Stimulated activated CD4-positive, alpha-beta T cell treated with anti-CD3 and anti-CD28 coated beads, Interleukin-2, amount 100 ng/mL, for 24 hours (primary cell): ENCODE results near the gene SRC.
"Not testable (repeated sequence)": the region's sequence is repeated elsewhere in the genome, so short reads cannot be mapped to it uniquely, and the experiment has no call there.

ENCODE experiments used
- DNase-seq, 2 donors: peaks; one replicate each; pipeline ENCODE4 v3.0.0-alpha.2; 2020

SRC gene

DNA sequence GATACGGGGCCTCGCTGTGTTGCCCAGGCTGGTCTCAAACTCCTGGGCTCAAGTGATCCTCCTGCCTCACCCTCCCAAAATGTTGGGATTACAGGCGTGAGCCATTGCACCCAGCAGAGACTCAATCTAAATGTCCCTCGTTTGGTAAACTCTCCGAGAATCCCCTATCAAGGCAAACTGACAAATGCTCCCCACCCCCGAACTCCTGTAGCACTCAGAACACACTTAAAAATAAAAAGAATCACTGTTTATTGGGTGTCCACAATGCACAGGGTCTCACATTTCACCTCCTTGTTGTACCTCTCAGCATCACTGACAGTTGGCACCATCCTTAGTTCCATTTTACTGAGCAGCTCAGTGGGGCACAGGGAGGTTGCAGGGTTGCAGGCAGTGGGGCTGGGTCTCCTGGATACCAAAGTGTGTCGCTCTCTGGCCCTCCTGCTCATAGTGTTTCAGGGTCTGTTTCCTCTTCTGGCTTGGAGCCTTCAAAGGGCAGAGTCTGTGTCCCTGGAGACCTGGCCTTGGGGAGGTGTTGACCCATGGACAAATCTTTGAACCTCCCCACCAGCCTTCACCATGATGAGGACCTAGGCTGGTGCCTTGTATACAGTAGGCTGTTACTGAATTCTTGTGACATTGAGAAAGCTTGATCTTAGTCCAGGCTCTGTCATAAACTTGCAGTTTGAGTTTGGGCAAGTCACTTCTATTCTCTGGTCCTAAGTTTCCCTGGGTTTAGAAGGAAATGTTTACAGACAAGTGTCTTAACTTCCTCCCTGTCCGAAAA is 8.5 kb upstream of the SRC start:
- no peak for DNase-seq

DNA sequence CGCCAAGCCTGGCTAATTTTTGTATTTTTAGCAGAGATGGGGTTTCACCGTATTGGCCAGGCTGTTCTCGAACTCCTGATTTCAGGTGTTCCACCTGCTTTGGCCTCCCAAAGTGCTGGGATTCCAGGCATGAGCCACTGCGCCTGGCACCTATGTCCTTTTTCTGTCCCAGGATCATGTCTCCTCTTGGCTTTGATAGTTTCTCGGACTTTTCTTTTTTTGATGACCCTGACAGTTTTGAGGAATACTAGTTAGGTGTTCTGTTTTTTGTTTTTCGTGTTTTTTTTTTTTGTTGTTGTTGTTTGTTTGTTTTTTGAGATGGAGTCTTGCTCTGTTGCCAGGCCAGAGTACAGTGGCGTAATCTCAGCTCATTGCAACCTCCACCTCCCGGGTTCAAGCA is 7.6 kb upstream of the SRC start:
- DNase-seq = not testable (repeated sequence)

DNA sequence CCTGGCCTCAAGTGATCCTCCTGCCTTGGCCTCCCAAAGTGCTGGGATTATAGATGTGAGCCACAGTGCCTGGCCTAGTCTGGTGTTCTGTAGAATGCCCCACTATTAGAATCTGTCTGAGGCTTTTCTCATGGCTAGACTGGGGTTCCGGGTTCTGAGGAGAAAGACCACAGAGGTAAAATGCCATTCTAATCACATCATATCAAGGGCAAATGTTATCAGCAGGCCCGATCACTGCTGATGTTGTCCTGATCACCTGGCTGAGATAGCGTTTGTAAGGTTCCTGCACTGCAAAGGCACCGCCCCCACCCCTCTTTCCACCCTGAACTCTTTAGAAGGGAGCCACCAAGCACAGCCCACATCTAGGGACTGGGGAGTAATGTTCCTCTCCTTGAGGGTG is 6.7 kb upstream of the SRC start:
- DNase-seq = no peak

DNA sequence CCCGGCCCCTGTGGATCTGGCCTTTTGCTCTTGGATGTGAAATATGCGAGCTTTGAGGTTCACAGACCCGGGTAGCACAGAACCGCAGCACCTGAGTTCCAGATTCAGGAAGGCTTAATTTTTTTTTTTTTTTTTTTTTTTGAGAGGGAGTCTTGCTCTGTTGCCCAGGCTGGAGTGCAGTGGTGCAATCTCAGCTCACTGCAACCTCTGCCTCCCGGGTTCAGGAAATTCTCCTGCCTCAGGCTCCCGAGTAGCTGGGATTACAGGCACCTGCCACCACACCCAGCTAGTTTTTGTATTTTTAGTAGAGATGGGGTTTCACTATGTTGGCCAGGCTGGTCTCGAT is 6.2 kb upstream of the SRC start:
- DNase-seq = not testable (repeated sequence)

DNA sequence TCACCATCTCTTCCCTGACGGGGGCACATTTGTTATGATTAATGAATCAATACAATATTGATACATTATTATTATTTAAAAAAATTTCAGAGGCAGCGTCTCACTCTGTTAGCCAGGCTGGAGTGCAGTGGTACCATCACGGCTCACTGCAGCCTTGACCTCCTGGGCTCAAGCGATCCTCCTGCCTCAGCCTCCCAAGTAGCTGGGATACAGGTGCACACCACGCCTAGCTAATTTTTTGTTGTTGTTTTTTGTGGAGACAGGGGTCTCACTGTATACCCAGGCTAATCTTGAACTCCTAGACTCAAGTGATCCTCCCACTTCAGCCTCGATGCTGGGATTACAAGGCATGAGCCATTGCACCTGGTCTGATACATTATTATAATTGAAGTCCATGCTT is 4.9 kb upstream of the SRC start:
- no peak for DNase-seq

DNA sequence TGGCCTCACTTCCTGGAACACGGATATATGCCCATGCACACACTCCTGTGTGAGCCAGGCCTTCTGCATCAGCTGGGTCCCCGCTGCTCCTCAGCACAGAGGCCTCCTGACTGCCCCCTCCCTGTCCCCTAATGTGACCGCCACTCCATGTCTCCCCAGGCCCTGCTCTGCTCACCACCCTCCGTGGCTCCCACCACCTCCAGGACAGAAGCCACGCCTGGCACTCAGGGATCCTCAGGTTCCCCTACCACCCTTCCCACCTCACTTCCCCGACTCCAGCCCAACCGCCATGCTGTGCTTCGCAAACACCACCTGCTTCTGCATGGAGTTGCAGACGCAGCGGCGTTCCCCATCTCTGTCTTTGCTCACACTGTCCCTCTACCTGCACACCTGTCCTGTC is 4.3 kb upstream of the SRC start:
- DNase-seq = no peak

DNA sequence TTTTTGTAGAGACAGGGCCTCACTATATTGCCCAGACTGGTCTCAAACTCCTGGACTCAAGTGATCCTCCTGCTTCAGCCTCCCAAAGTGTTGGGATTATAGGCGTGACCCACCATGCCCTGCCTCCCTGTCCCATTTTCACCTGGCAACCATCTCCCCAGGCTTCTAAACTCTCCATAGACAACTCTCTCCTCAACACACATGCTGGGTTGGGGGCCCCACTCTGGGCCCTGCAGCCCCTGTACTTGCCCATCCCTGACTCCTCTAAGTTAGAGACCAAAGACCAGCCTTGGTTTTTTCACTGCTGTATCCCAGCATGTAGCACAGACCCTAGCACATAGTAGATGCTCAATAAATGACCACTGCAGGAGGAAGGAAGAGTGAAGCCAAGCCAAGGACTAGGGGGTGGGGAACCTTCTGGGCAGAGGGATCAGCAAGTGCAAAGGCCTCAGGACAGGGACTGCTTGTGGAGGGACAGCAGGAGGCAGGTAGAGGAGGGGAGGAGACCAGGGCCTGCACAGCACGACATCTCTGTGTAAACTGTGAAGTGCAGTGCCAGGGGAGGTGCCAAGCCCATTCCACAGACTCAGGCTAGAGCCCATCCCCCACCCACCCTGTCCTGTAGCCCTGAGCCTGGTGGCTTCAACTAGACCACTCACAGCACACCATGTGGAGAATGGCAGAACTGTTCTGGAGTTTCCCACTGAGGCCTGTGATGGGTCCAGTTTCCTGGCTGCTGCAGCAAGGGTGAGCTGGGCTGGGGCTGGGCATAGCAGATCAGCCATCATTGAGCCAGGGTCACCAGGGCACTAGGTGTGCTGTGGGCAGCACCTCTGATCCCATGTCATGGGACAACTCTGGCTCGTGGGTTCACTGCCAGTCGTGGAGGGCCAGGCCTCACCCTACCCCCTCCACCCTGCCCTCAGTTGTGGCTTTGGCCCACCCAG is 3.4 kb upstream of the SRC start:
- DNase-seq = no peak

DNA sequence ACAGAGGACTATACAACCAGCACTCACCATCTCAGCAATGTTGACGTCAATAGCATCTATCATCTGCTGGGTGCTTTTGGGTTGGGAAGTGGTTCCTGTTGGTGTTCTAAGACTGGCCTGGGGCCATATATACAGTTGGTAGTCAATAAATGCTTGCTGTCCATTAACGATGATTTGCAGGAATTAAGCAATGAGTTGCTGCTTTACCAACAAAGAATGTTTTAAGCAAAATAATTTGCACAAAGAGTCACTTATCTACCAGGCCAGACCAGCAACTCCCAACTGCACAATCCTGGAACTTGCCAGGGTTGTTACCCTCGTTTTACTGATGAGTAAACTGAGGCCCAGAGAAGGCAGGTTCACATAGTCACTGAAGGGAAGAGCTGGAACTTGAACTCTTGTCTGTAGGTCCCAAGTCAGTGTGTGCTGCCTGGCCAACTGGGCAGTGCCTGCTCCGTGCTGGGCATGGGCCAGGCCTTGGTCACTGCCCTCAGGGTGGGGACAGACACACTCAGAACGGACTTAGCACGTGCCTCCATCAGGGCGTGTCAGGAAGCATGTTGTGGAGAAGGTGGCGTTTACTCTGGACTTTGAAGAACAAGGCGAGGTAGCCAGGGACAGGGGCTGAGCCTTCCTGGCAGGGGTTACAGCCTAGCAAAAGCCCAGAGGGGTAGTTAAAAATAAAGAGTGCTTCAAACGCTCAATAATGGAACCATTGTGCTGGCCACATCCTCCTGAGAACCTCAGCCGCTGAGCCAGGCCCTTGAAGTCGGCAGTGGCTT is 2.5 kb upstream of the SRC start:
- DNase-seq = no peak

DNA sequence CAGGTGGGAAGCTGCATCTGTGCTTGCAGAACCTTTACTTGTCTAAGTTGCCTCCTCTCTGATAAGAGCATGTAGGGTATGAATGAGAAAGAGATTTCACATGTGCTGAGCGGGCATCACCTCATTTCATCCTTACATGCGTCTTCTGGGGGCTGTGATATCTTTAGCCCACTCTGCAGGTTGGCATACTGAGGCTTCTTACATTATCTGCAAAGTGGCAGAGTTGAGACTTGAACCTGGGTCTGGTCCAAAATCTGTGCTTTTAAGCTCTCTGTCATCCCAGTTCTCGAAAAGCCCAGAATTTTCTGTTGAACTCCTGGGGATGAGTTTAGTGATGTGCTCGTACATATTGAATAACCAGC is 2.0 kb upstream of the SRC start:
- DNase-seq = no peak

DNA sequence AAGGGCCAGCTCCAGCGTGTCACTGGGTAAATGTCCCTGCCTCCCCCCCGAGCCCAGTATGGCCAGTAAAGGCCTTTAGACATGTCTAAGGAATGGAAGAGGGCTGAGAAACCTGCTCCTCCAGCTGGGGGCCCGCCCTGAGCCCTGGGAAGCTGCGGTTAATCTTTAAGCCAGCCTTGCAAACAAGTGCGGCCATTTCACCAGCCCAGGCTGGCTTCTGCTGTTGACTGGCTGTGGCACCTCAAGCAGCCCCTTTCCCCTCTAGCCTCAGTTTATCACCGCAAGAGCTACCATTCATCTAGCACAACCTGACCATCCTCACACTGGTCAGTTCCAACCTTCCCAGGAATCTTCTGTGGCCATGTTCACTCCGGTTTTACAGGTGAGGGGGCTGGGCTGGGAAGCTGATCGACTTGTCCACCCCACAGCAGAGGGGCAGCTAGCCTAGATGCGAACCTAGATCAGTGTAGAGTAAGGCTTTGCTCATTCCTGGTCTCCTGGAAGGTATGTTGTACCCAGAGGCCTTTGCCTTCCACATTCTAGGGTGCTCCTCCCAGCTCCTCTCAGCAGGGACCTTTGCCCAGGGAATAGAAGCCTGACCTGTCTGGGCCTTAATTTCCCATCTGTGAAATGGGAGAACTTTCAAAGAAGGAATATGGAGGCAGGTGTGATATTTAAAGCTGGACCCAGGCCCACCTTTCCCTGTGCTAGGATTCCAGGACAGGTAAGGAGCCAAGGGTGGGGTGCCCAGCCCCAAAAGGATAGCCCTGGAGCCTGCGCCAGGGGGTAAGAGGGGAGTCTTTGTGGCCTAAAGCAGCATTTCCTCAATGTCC is 1.2 kb upstream of the SRC start:
- DNase-seq = no peak

DNA sequence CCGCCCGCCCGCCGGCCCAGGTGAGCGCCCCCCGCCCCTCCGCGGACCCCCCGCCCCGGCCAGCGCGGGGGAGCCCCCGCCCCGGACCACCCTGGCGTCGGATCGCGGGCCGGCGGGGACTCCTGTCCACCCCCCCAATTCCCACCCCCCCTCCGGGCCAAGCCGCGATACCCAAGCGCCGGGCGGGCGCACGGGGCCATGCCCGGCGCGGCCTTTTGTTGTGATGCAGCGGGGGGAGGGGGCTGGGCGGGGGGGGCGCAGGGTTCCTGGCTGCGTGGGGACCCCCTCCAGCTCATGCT is 245 bp downstream of the SRC start:
- no peak for DNase-seq

DNA sequence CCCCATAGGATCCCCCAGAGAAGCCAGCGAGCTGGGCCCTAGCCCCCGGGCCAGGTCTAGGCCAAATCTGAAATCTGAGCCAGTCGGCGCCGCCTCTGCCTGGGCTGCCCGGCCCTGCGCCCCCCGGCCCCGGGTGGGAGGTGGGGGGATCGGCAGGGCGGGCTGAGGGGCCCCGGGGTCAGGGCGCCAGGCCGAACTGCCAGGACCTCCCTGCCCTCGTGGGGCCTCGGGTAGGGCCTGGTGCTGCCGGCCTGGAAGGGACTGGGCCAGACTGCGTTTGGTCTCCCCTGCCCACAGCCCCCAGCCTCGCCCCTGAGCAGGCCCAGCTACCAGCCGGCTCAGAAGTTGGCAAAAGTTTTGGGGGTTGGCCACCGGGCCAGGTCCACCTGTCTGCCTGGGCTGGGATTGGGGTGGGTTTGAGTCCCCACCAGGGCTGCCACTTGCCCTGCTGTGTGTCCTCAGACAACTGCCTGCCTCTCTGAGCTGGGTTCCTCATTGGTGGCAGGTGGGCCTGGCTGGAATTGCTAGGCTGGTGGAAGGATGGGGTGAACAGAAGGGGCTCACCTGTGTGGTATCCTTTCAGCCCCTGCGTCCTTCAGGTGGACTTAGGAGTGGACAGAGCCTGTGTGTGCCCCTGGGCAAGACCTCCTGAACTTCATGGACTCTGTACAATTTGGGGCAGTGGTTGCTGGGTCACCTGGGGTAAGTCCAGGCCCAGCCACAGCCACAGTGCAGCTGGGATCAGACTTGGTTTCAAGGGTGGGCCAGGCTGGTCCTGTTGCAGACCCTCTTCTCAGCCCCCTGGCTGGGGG is 801 bp downstream of the SRC start:
- DNase-seq = no peak

DNA sequence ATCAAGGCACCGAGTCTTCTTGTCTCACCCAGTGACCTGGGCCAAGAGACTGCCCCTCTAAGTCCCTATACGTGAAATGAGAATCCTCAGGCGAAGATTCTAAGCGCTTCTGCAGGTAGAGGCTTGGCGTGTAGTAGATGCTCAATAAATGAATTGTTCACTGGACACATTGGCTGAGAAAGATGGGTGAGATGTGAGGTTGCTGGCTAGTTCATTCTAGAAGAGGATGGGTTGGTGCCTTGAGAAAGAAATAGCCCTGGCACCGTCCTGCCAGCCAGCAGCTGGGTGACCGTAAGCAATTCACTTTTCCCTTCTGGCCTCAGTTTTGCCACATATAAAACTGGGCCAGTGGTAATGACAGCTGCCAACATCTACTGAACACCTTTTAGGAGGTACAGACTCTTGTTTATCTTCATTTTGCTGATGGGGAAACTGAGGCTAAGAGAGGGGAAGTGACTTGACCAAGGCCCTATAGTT is 1.4 kb downstream of the SRC start:
- no peak for DNase-seq

DNA sequence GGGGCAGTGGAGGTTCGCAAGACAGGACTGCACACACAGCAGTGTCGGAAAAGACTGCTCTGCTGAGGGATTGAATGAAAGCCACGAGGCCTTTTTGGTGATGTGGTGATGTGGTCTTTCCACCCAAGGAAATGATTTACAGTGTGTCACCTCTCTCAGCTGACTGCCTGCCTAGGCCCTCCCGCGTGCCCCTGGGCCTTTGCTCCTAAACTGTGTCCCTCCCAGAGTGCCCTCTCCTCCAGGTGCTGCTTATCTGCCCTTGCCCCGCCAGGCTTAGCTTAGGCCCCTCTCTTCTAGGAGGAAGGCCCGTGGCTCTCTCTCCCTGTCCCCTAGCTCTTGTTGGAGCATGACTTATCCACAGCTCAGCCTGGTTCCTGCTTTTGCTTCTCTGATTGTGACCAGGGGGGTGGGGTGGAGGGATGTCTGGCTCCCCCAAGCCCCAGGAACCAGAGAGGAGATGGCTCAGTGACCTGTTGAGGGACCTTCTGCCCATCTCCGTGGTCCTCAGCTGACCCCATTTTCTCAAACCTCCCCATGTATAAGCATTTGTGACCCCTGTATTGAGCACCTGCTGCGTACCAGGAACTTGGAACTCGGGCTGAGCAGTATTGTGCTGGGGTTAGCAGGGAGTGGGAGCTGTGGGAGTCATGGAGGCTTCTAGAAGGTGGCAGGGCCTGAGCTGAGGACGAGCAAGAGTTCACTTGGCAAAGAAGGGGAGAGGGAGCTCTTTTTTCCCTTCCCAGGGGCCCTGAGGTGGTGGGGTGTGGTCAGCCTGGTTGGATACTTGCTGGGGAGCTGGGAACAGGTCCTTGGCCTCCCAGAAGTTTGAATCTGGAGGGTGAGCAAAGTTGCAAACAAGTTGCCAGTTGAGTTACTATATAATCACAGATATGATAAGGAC is 2.2 kb downstream of the SRC start:
- DNase-seq = peak in 1 of 2 donors; percentile 29

DNA sequence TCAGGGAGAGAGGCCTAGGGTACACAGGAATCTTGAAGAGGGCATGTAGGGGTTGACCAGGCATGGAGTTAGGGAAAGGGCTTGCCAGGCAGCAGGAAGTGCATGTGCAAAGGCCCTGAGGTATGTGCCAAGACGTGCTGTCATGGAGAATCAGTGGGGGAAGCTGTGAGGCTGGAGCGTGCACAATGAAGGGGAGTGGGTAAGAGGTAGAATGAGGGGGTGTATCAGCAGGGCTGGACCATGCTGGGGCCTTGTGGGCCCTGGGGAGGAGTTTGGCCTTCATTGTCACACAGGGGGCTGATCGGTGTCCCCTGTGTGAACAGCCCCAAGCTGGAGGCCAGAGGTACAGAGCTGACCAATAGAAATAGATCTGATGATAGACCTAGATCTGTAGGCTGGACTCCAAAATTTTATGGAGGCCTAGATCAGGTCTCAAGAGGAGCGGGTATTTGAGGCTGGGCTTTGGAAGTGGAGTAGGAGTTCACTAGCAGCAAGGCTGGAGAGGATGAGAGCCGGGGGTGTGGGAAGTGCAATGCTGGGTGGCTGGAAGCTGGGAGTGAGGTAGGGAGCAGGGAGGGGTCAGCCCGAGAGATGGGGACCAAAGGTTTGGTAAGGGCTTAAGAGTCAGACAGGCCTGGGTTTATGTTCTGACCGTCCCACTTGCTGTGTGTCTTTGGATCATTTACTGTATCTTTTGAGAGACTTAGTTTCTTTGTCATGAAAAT is 3.0 kb downstream of the SRC start:
- no peak for DNase-seq

DNA sequence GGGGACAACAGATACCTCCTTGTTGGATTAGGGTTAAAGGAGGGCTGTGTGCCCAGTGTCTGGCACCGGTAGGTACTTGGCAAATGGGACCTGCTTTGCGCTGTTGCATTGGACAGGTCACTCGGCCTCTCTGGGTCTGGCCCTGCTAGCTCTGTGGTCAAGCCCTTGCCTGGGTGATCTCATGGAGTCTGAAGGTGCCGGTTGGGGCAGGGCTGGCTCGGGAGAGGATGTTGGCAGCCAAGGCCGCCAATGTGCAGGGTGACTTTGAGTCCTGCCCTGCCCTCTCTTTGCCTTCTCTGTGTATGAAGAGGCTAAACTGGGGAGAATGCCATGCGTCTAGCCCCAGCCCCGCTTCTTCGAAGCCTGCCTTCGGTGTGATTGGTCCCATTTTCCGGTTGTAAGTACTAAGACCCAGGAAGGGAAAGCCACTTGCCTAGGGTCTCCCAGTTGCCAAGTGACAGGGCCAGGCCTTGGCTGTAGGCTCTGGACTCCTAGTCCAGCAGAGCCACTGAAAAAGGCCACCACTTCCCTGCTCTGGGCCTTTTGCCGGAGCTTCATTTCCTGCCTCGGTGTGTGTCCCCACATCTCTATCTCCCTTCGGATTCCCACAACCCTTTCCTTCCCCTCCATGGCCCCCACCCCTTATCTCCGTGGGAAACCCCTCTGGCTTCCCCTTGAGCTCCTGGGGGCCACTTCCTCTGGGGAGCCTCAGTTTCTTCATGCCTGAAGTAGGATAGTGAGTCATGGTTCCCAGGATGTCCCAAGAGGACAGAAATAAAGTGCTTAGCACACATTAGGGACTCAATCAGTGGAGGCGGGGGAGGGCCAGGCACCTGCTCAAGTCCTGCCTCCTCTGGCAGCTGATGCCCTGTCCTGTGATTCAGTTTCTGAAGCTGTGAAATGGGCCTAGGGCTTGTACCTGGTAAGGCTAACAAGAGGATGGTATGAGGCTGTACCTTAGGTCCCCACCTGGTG is 3.9 kb downstream of the SRC start:
- no peak for DNase-seq

DNA sequence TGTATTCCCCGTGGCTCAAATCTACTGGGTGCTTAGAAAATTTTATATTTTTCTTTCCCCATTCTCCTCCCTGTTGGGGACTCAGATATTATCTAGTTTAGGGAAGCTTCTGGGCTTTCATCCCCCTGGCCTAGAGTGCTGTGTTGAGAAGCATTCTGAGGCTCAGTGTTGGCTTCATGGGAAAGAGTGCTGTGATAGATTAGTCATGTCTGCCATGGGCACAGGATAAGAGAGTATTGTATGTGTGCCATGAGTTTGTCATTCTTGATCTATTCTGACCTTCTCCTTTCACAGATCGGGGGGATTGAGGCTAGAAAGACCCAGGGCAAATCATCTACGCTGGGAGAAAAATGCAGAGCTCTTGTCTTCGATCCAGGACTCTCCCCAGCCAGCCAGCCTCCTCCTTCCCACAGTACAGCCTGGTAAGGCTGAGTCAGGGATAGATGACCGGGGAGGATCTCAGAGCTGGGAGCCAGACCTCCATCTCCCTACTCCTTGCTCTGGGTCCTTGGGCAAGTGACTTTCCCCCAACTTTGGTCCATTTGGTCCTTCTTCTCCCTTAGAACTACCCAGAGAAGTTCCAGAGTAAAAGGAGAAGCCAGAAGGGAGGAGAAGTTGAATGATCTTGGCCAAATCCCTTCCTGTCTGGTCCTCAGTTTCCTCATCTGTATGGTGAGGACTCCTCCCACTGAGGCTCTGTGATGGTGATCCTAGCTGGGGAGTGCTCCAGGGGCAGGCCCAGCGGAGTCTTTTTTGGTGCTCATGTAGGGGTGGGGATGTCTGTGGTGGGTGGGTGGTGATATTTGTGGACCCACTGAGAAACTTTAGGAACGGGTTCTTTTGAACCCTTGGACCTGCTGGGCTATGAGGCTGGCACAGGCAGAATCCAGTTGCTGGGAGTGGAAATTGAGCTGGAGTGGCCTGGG is 5.0 kb downstream of the SRC start:
- DNase-seq = no peak
